Stimulated activated CD4-positive, alpha-beta T cell treated with anti-CD3 and anti-CD28 coated beads, Interleukin-4, amount 100 ng/mL, for 1 hour (primary cell): ENCODE data around the gene CTNS.

ENCODE experiments used
- DNase-seq: peaks from one replicate; pipeline ENCODE4 v3.0.0-alpha.2; 2020

CTNS gene

GRCh38 chr17:3636154-3636907 lies at the start of gene CTNS, which contains the start of gene SHPK:
Gene CTNS (plus strand): TSS chr17:3636760. CDS start chr17:3640207, 3,447 bp downstream.
Gene SHPK (minus strand): TSS chr17:3636250. CDS start chr17:3636219, 31 bp downstream.
- DNase-seq = peak; percentile 93

DNA sequence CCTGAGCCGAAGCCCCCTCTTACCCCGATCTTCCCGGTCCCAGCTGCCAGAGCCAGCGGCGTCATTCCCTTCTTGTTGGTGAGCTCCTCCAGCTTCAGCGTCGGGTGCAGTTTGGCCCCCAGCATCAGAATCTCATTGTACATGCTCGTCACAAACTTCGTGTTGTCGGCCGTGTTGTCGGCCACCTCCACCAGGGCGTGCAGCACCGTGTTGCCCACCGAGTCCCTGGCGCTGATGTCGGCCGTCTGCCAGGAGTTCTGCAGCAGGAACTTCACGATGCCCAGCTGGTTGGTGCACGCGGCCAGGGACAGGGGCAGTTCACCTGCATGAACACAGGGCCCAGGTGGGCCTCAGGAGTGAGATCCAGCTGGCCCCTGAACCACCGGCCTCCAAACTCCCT lies 46.8 kb upstream of the CTNS start:
- no peak for DNase-seq

GRCh38 chr17:3590231-3590630 lies 46.3 kb upstream of the CTNS start:
- DNase-seq = no peak

DNA sequence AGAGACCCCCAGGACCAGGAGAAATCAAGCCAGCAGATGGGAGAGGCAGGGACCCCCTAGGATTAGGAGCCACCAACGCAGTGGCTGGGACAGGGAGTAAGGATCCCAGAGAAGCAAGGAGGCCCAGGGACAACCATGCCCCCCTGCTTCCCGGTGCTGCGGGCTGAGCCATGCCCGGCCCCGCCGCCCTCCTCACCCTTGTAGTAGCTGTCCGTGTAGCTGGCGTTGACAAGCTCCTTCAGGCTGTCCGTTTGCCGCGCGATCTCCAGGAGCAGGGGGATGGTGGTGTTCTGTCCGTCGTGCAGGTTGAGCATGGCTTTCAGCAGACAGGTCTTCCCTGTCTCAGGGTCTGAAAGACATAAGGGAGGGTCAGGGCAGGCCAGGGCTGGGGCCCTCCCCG lies 45.8 kb upstream of the CTNS start:
- DNase-seq = no peak

DNA sequence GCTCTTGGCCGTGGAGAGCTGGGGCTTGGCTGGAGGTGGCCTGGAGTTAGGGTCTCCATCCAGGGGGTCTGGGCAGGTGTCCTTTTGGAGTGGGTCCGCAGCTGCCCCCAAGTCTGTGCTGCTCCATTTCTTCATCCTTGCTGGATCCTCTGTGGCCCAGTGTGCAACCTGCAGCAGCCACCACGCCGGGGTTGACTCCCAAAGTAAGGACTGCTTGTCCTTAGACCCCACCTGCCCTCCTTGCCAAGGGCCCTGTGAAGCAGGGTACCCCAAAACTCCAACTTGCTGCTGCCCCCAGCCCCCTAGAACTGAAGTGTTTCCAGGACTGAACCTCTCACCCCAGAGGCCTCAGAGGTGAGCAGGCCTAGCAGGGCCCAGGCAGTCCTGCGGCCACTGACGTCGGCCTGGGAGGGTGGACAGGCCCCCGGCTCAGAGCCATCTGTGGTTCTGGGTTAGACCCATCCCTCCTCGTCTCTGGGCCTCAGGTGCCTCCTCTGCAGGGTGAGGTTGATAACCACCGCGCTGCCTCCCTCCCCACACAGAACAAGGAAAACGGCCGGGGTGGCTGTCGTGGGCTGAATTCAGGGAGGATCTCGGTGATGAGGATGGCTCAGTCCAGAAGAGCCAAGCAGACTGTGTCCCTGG lies 44.2 kb upstream of the CTNS start:
- no peak for DNase-seq

DNA sequence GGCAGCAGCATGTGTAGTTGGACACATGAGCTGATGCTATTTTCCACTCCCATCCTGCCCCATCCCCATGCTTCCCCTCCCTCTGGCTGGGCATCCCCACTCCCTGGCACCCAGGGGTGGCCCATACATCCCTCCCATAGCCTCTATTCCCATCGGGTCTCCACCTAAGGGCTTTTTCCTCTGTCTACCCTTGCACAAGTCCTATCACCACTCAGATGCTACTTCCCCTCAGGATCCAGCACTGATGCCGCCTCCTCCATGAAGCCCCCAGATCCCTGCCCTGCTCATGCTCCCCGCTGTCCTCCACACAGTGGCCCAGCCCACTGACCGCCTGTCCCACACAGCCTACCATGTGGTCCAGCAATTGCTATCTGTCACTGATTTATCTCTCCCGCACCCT lies 43.2 kb upstream of the CTNS start:
- DNase-seq = no peak

- no peak for DNase-seq
Observed at GRCh38 chr17:3594051-3594800, 42.3 kb upstream of the CTNS start.

DNA sequence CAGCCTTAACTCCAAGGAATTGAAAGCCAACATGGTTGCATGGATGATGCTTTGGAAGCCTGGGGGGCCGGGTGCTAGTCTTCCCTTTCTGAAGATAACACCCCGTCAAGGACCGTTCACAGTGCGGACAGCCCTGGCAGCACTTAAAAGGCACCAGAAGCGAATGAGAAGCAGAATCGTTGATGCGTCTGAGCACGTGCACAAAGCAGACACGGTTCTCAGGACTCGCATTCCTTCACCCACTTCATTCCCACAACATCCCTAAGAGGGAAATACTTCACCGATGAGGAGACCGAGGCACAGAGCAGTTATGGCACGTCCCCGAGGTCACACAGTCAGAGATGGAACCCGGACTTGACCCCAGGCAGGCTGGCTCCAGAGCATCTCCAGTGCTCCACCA lies 41.6 kb upstream of the CTNS start:
- DNase-seq = no peak

DNA sequence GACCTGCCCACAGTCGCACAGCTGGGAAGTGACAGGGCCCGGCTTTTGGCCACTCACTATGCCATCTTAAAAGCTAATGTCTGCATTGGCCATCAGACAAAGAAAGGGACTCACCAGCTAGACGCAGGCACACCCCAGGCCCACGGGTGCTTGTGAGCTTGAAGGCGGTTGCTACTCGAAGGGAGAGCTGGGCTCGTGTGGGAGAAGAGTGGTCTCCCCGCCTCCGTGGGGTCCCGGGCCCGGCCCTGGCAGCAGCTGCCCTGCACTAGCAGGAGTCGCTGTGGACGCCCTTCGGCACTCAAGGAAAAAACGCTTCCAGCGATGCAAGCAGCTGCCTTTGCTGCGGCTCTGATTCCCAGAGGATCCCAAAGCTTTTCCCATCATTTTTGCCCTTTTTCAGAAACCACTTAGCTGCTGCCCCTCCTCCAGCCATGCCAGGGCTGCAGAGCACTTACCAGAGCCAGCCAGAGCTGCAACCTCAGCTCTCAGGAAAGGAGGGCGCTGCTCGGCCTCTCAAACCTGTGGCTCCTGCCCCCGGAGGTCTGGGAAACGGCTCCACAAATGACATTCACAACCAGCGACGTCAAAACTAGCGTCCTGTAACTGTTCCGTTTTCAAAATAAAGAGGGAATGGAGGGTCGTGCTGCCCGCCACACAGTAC lies 39.6 kb upstream of the CTNS start:
- no peak for DNase-seq

DNA sequence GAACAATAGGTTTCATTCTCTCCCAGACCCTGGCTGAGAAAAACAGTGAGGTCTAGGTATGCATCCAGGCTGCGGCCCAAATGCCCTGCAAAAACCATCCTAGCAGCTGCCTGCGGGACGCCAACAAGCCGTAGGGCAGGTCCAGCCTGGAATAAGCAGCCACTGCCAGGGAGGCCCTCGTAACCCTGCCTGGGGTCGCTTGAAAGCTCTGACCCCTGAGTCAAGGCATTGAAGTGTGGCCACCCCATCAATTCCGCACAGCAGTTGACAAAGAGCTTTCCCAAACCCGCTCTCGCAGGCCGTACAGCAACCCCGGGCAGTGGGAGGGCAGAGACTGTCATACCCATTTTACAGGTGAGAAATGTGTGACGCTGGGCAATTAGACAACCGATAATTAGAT lies 38.5 kb upstream of the CTNS start:
- no peak for DNase-seq

GRCh38 chr17:3600529-3601205 lies 35.9 kb upstream of the CTNS start:
- DNase-seq = no peak

GRCh38 chr17:3602499-3602898 lies 34.1 kb upstream of the CTNS start:
- DNase-seq = no peak

- no peak for DNase-seq
Observed at GRCh38 chr17:3603119-3603869, 33.3 kb upstream of the CTNS start.

DNA sequence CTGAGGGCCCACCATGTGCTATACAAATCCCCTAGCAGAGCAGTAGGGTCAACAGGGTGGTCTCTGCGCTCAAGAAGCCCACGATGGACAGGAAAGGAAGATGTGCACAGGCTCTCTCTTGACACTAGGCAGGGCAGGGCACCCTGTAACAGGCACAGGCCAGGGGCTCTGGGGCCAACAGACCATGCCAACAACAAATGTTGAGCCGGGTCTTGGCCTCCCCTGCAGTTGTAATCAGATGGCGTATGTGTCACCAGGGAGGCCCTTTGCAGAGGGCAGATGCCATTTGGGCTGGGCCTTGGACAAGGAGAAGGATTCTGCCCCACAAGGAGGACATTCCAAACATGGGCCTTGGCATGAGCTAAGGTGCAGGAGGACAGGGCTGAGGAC lies 32.7 kb upstream of the CTNS start:
- DNase-seq = no peak

GRCh38 chr17:3609689-3610088 lies 26.9 kb upstream of the CTNS start:
- no peak for DNase-seq

DNA sequence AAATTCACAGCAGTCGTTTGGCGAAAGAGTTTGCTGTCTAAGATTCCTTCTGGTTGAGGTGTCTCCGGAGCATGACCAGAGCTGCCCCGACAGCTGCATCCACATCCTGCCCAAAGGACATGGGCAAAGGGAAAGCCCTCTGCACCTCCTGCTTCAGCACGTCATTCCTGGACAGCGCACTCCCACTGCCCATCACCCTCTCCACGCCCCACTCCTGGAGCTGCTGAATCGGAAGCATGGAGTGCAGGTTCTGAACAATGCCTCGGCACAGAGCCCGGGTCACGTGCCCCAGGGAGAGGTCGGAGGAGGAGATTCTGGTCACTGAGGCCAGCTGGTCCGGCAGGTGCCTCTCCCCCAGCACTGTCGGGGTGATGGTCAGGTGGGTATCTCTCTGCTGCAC lies 26.0 kb upstream of the CTNS start:
- DNase-seq = no peak

GRCh38 chr17:3613124-3613523 lies 23.4 kb upstream of the CTNS start:
- DNase-seq = no peak

GRCh38 chr17:3615160-3615870 lies 21.2 kb upstream of the CTNS start:
- no peak for DNase-seq

- no peak for DNase-seq
Observed at GRCh38 chr17:3621146-3621720, 15.3 kb upstream of the CTNS start.

GRCh38 chr17:3622977-3623594 lies 13.5 kb upstream of the CTNS start:
- DNase-seq = no peak
